ENCODE results near the gene NR1H2.

- no peak for TF ChIP-seq POLR2AphosphoS5 (IDR thresholded peaks at IDR 0.05; ENCODE audit: low read depth, low read length)
- TF ChIP-seq FOXP2 (optimal IDR thresholded peaks at IDR 0.05; ENCODE audit: borderline replicate concordance, extremely low read depth, extremely low read length, insufficient read depth): no peak
- no peak for TF ChIP-seq REST (IDR thresholded peaks at IDR 0.05; ENCODE audit: insufficient read depth in 1 of 2, low read depth in 2 of 2, low read length in 2 of 2)
- TF ChIP-seq SIN3A (IDR thresholded peaks at IDR 0.05; ENCODE audit: borderline replicate concordance, insufficient read depth, low read length): no peak
Measured at GRCh38 chr19:50377051-50377461, 799 bp downstream of the NR1H2 start.

Measured in PFSK-1 (cell line).